Activated B cell treated with CpG ODN at 0.5 μM for 24 hours (primary cell): ENCODE results near the gene ECEL1. TPM values are rescaled to one million over a fixed set of nuclear protein-coding genes. Genes with fewer than 3 reads are reported as not detected.
"Not testable (repeated sequence)": the region's sequence is repeated elsewhere in the genome, so short reads cannot be mapped to it uniquely, and the experiment has no call there.

Source experiments
- ATAC-seq: fragments of 200-7000 bp; cut with Tn5 transposase; one replicate; pipeline ENCODE4 v1.10.0; 2021; ENCODE audit warnings: low read depth, mild to moderate bottlenecking, moderate library complexity
- CTCF ChIA-PET: fragments of 350-600 bp; sonication (Branson Sonifier 250); formaldehyde crosslinking; loops from one replicate; lab custom pipeline; 2021; ENCODE audit warnings: antibody characterized with exemption; lab: Charles Lee
- POLR2A ChIA-PET: fragments of 350-600 bp; sonication (Branson Sonifier 250); formaldehyde crosslinking; loops from one replicate; lab custom pipeline; 2021; ENCODE audit warnings: antibody characterized with exemption; lab: Charles Lee
- DNase-seq: peaks from one replicate; pipeline ENCODE4 v3.0.0; 2022
- H3K27ac Mint-ChIP-seq: one replicate; pipeline ENCODE4 v1.8.0; 2020; ENCODE audit warnings: mixed read lengths
- H3K27me3 Mint-ChIP-seq: one replicate; pipeline ENCODE4 v1.8.0; 2021; ENCODE audit warnings: mixed read lengths
- H3K36me3 Mint-ChIP-seq: one replicate; pipeline ENCODE4 v1.8.0; 2021; ENCODE audit warnings: low read depth, mixed read lengths
- H3K4me1 Mint-ChIP-seq: one replicate; pipeline ENCODE4 v1.8.0; 2021; ENCODE audit warnings: mixed read lengths
- H3K4me3 Mint-ChIP-seq: one replicate; pipeline ENCODE4 v1.8.0; 2020; ENCODE audit warnings: mild to moderate bottlenecking, mixed read lengths
- H3K9me3 Mint-ChIP-seq: one replicate; pipeline ENCODE4 v1.8.0; 2020; ENCODE audit warnings: mixed read lengths
- intact Hi-C: fragments of 100-400 bp; cut with micrococcal nuclease; formaldehyde crosslinking; loops from one replicate; pipeline ENCODE4 v1.15.1; 2024
- total RNA-seq: library from RNA; stranded (reverse); gene quantifications from 2 replicates; pipeline ENCODE4 v1.2.3, GENCODE V29; 2022
- TF ChIP-seq, protein P1 (sequence below): fragments of 200-600 bp; IDR thresholded peaks from one replicate; pipeline ENCODE4 v1.8.0; 2022; ENCODE audit warnings: antibody characterized with exemption, mild to moderate bottlenecking

ECEL1 gene
- total RNA-seq, 1 donor from 2014 or later: not detected

DNA sequence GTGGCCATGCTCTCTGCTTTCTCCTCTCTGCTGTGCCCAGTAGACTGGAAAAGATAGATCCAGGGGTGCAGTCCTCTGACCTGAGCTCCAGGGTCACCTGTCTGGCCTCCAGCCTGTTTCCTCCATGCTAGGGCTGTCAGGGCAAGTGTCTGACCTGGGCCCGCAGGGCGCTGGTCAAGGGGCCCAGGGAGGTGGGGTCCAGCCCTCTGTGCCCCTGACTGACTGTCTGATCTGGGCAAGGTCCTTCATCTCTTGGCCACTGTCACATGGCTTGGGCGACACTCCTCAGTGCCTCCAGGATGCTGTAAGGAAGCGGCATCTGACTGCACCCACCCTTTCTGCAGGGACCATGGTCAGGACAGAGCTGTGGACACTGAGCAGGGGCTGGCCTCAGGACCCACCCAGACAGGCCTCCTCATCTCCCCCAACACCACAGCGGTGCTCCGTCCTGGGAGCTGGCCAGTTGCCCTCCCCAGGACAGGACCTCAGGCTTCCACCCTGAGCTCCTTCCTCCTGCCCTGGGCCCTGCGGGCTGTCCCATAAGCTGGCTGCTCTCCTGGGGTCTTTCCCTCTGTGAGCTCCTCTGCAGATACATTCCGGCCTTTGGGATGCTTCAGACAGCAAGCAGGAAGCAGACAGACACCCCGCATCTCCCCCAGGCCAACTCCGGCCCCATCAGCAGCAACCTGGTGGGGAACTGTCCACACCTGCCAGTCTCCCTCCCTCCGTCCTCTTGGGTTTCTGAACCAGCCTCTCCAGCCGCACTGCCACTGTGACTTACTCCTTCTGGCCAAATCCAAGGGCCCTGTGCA, 52.9 kb downstream of the ECEL1 start:
- TF ChIP-seq, protein P1, sequence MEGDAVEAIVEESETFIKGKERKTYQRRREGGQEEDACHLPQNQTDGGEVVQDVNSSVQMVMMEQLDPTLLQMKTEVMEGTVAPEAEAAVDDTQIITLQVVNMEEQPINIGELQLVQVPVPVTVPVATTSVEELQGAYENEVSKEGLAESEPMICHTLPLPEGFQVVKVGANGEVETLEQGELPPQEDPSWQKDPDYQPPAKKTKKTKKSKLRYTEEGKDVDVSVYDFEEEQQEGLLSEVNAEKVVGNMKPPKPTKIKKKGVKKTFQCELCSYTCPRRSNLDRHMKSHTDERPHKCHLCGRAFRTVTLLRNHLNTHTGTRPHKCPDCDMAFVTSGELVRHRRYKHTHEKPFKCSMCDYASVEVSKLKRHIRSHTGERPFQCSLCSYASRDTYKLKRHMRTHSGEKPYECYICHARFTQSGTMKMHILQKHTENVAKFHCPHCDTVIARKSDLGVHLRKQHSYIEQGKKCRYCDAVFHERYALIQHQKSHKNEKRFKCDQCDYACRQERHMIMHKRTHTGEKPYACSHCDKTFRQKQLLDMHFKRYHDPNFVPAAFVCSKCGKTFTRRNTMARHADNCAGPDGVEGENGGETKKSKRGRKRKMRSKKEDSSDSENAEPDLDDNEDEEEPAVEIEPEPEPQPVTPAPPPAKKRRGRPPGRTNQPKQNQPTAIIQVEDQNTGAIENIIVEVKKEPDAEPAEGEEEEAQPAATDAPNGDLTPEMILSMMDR: no peak
- DNase-seq: no peak
- Mint-ChIP-seq H3K9me3 (no peaks in the 10 kb centered on the region), H3K36me3 (no peaks in the 10 kb centered on the region), H3K4me3 (no peak overlapping the region), H3K27ac (no peak overlapping the region), H3K27me3 (peaks cover 1% of the 10 kb centered on the region), H3K4me1 (no peaks in the 10 kb centered on the region)
- intact Hi-C loops: no loop called here
- no peak for ATAC-seq
- ChIA-PET CTCF (no interaction called here), POLR2A (no interaction called here)

DNA sequence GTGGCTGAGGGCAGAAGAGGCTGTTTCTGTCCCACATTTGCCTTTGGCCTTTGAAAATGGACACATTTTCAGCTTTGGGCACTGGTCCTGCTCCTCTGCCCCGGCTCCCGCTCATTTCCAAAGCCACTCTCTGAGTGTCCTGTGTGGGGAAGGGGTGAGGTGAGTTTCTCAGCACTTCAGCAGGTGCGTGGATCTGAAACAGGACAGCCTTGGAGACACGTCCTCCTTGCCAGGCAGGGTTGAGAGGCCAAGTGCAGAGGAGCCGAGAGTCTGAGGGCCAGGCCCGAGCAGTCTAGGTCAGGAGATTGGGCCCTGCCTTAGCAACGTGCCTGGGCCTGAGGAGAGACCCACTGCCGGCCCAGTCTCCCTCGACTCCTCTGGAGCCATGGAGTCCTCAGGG, 53.5 kb downstream of the ECEL1 start:
- ChIA-PET CTCF (no interaction called here), POLR2A (no interaction called here)
- TF ChIP-seq, protein P1: no peak
- H3K27me3 Mint-ChIP-seq: peaks cover 1% of the 10 kb centered on the region
- no peak for DNase-seq
- no peaks in the 10 kb centered on the region for H3K36me3 Mint-ChIP-seq
- ATAC-seq: no peak
- H3K27ac Mint-ChIP-seq: no peak overlapping the region
- no peaks in the 10 kb centered on the region for H3K9me3 Mint-ChIP-seq
- intact Hi-C loops: no loop called here
- no peaks in the 10 kb centered on the region for H3K4me1 Mint-ChIP-seq
- no peak overlapping the region for H3K4me3 Mint-ChIP-seq

DNA sequence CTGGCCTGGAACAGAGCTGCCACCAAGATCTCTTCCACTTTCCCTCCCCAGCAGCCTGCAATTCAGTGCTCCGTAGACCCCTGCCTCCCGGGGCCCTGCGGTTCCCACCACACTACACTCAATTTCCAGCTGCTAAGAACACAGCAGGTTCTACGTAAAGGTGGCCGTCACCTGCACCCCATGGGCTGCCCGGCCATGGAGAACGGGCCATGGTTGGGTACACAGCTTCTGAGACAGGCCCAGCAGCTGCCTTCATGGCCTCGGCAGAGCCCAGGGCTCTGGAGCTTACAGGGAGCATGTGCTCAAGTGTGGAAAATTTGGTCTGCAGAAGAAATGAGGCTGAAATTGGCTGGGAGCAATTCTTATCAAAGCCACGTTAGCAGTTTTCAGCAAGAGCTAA, 54.0 kb downstream of the ECEL1 start:
- CTCF ChIA-PET, ATAC-seq: not testable (repeated sequence)

DNA sequence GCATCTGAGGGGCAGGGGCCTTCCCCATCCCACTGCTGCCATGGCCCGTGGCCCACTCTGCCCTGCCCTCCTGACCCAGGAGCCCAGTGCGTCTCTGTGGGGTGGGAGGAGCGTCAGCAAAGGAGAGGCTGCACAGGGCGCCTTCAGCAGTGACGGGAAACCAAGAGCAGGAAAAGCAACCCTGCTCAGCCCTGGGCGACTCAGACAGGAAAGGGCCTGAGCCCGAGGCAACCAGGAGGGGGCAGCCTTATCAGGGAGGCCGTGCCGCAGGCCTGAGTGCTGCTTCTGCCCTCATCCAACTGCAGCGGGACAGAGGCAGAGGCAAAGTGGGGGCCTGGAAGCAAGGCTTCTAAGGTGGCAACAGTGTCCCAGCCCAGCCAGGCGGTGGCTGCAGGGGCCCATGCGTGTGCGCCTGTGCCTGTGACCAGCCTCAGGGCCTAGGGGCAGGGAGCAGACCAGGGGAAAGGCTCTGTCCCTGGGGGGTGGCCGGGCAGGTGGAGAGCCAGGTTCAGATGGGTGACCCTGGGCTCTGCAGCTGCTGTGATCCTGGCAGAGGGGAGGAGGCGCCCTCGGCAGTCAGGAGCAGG, 54.9 kb downstream of the ECEL1 start:
- H3K27ac Mint-ChIP-seq: no peak overlapping the region
- no peaks in the 10 kb centered on the region for H3K9me3 Mint-ChIP-seq
- TF ChIP-seq, protein P1: no peak
- ChIA-PET CTCF (no interaction called here), POLR2A (no interaction called here)
- no peak for ATAC-seq
- no peaks in the 10 kb centered on the region for H3K27me3 Mint-ChIP-seq
- DNase-seq: no peak
- no peaks in the 10 kb centered on the region for H3K36me3 Mint-ChIP-seq
- intact Hi-C loops: no loop called here
- H3K4me3 Mint-ChIP-seq: no peak overlapping the region
- no peaks in the 10 kb centered on the region for H3K4me1 Mint-ChIP-seq

More for the DNA sequence above, 54.0 kb downstream of the ECEL1 start:
- H3K9me3 Mint-ChIP-seq, POLR2A ChIA-PET, H3K36me3 Mint-ChIP-seq, H3K27me3 Mint-ChIP-seq, H3K4me3 Mint-ChIP-seq, DNase-seq, H3K4me1 Mint-ChIP-seq, H3K27ac Mint-ChIP-seq, intact Hi-C loops: not testable (repeated sequence)

DNA sequence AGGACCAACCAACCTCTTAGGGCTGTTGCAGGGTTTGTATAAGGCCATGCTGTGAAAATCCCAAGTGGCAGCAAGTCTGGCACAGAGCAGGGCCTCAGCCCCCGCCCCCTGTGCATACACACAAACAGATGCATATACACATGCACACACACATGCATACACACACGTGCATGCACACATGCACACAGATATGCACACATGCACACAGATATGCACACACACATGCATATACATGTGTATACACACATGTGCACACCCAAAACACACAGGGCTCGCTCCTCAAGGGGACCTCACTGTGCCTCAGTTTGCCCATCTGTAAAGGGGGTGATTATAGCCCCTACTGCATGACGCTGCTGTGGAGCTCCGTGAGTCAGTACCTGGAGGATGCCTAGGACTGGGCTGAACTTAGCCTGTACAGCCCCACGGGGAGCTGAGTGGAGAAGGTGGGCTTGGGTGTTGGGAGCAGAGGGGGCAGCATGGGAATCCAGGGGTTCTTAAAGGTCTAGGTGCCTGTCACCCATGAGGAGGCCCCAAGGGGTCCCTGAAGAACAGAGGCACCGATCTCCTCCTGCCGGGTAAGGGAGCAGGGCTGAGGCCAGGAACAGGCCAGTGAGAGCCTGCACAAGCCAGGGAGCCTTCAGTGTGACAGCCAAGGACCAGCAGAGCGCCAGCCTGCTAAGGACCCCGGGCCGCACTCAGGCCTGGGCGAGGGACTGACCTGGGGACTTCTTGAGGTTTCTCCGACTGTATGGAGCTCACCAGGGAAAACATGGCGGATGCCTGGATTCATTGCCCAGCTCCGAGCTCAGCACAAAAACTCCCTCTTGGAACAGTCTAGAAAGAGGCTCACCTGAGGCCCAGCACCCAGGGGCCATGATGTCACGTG, 55.7 kb downstream of the ECEL1 start:
- CTCF ChIA-PET: no interaction called here
- Mint-ChIP-seq H3K27me3 (no peaks in the 10 kb centered on the region), H3K36me3 (no peaks in the 10 kb centered on the region), H3K4me1 (no peaks in the 10 kb centered on the region), H3K9me3 (no peaks in the 10 kb centered on the region), H3K4me3 (no peak overlapping the region), H3K27ac (no peak overlapping the region)
- intact Hi-C loops: no loop called here
- POLR2A ChIA-PET: no interaction called here
- DNase-seq (no peak), ATAC-seq (no peak)
- TF ChIP-seq, protein P1: no peak

Other genes starting within 250 kb of the ECEL1 start
- gene ALPP, start 109.1 kb downstream of the ECEL1 start, total RNA-seq: 0.38 TPM in 1 of 2 replicates, not detected in the other
- gene ALPG, start 81.0 kb downstream of the ECEL1 start, total RNA-seq: not detected in 2 replicates
- not detected in 2 replicates for gene ALPI, start 31.7 kb downstream of the ECEL1 start, total RNA-seq
- not detected in 2 replicates for gene PRSS56, start 32.6 kb upstream of the ECEL1 start, total RNA-seq
- gene CHRND, start 38.3 kb upstream of the ECEL1 start, total RNA-seq: not detected in 2 replicates
- not detected in 2 replicates for gene CHRNG, start 51.9 kb upstream of the ECEL1 start, total RNA-seq
- 8.1 and 8.8 TPM in 2 replicates for gene TIGD1, start 62.7 kb upstream of the ECEL1 start, total RNA-seq
- gene EIF4E2, start 62.9 kb upstream of the ECEL1 start, total RNA-seq: 63.2 and 67.2 TPM in 2 replicates
- gene EFHD1, start 145.8 kb upstream of the ECEL1 start, total RNA-seq: not detected in 2 replicates
- gene GIGYF2, start 209.5 kb upstream of the ECEL1 start, total RNA-seq: 68.9 and 77.9 TPM in 2 replicates